IMR-90 (cell line): ENCODE data around the gene PGD. TPM values are rescaled to one million over a fixed set of nuclear protein-coding genes. Genes with fewer than 3 reads are reported as not detected.

Source experiments
- ATAC-seq: fragments of 200-7000 bp; cut with Tn5 transposase; 2 replicates; pipeline ENCODE4 v1.9.1; 2020; ENCODE audit warnings: low read depth, mild to moderate bottlenecking, moderate library complexity
- BruUV-seq: library from RNA; stranded (reverse); fragments of 400-500 nt; replicated peaks from 2 replicates; lab custom pipeline; 2021; lab: Mats Ljungman, UMichigan
- CTCF ChIA-PET: fragments of 300-600 bp; formaldehyde crosslinking; extraction: SDS; loops from one replicate; lab custom pipeline; 2021; ENCODE audit warnings: antibody characterized with exemption; lab: Yijun Ruan, JAX
- POLR2A ChIA-PET: fragments of 300-600 bp; sonication (Branson Sonifier 250); formaldehyde crosslinking; loops from one replicate; lab custom pipeline; 2022; ENCODE audit warnings: antibody characterized with exemption; ENCODE audit not compliant: unreplicated experiment; lab: Charles Lee
- DNase-seq: peaks from one replicate; pipeline ENCODE4 v3.0.0; 2013
- H2AFZ ChIP-seq: replicated peaks from 2 replicates; pipeline ENCODE3; 2013; ENCODE audit warnings: low read length, mild to moderate bottlenecking; ENCODE audit not compliant: poor library complexity
- H2AK5ac ChIP-seq: 2 replicates; pipeline ENCODE4 v1.6.1; 2013; ENCODE audit warnings: low read depth, low read length, inconsistent platforms
- H2AK9ac ChIP-seq: replicated peaks from 2 replicates; pipeline ENCODE3; 2013; ENCODE audit warnings: mild to moderate bottlenecking, low read depth, low read length, moderate library complexity; ENCODE audit not compliant: poor library complexity
- H2BK120ac ChIP-seq: 2 replicates; pipeline ENCODE4 v1.6.1; 2013; ENCODE audit warnings: low read depth, low read length, inconsistent platforms
- H2BK15ac ChIP-seq: 3 replicates; pipeline ENCODE4 v1.6.1; 2013; ENCODE audit warnings: low read depth, low read length, inconsistent platforms
- H2BK20ac ChIP-seq: 2 replicates; pipeline ENCODE4 v1.6.1; 2013; ENCODE audit warnings: low read depth, mild to moderate bottlenecking, inconsistent platforms, low read length, moderate library complexity
- H2BK5ac ChIP-seq: 2 replicates; pipeline ENCODE4 v1.6.1; 2013; ENCODE audit warnings: mild to moderate bottlenecking, low read depth, low read length, inconsistent platforms; ENCODE audit not compliant: poor library complexity, severe bottlenecking
- H3K14ac ChIP-seq: replicated peaks from 2 replicates; pipeline ENCODE4 v1.6.1; 2013; ENCODE audit warnings: low read depth, low read length, inconsistent platforms
- H3K18ac ChIP-seq: 2 replicates; pipeline ENCODE4 v1.6.1; 2013; ENCODE audit warnings: low read depth, low read length, control low read depth
- H3K23ac ChIP-seq: 2 replicates; pipeline ENCODE4 v1.6.1; 2013; ENCODE audit warnings: low read depth, low read length, inconsistent platforms
- H3K27ac ChIP-seq: 2 replicates; pipeline ENCODE4 v1.5.1; 2013; ENCODE audit warnings: mild to moderate bottlenecking, control low read depth, low read length; ENCODE audit not compliant: insufficient read depth
- H3K27me3 ChIP-seq: 2 replicates; pipeline ENCODE4 v1.6.1; 2013; ENCODE audit warnings: low read length; ENCODE audit not compliant: control insufficient read depth, insufficient read depth
- H3K36me3 ChIP-seq: 2 replicates; pipeline ENCODE4 v1.6.1; 2013; ENCODE audit warnings: low read length, mixed read lengths; ENCODE audit not compliant: control insufficient read depth, insufficient read depth
- H3K4ac ChIP-seq: 2 replicates; pipeline ENCODE4 v1.6.1; 2013; ENCODE audit warnings: low read depth, low read length, inconsistent platforms
- H3K4me1 ChIP-seq: 2 replicates; pipeline ENCODE4 v1.6.1; 2013; ENCODE audit warnings: low read length, mixed read lengths; ENCODE audit not compliant: control insufficient read depth, insufficient read depth
- H3K4me2 ChIP-seq: 2 replicates; pipeline ENCODE4 v1.6.1; 2013; ENCODE audit warnings: low read depth, mild to moderate bottlenecking, control low read depth, low read length, moderate library complexity
- H3K4me3 ChIP-seq: 2 replicates; pipeline ENCODE4 v1.5.1; 2013; ENCODE audit warnings: low read depth, mild to moderate bottlenecking, control low read depth, low read length, moderate library complexity; ENCODE audit not compliant: insufficient read depth
- H3K56ac ChIP-seq: 2 replicates; pipeline ENCODE4 v1.6.1; 2013; ENCODE audit warnings: low read length, inconsistent platforms; ENCODE audit not compliant: insufficient read depth; ENCODE audit errors: extremely low read depth
- H3K79me1 ChIP-seq, 2 experiments: 2 replicates each; pipeline ENCODE4 v1.6.1; 2013; ENCODE audit warnings: low read length in 2 of 2, inconsistent platforms in 1 of 2, low read depth in 1 of 2
- H3K9ac ChIP-seq: 2 replicates; pipeline ENCODE4 v1.6.1; 2013; ENCODE audit warnings: low read depth, low read length, control low read depth
- H3K9me1 ChIP-seq: 2 replicates; pipeline ENCODE4 v1.6.1; 2013; ENCODE audit warnings: low read length, inconsistent platforms; ENCODE audit not compliant: insufficient read depth
- H3K9me3 ChIP-seq: 2 replicates; pipeline ENCODE4 v1.6.1; 2013; ENCODE audit warnings: low read length; ENCODE audit not compliant: control insufficient read depth, insufficient read depth
- H4K20me1 ChIP-seq: 2 replicates; pipeline ENCODE4 v1.6.1; 2013; ENCODE audit warnings: low read length, inconsistent platforms; ENCODE audit not compliant: insufficient read depth
- H4K5ac ChIP-seq: 2 replicates; pipeline ENCODE4 v1.6.1; 2013; ENCODE audit warnings: mild to moderate bottlenecking, low read depth, low read length, control low read depth
- H4K8ac ChIP-seq, 2 experiments: 2 replicates each; pipeline ENCODE4 v1.6.1; 2013; ENCODE audit warnings: low read depth in 2 of 2, low read length in 2 of 2, control low read depth in 1 of 2, inconsistent platforms in 1 of 2
- H4K91ac ChIP-seq: 2 replicates; pipeline ENCODE4 v1.6.1; 2013; ENCODE audit warnings: low read depth, low read length, inconsistent platforms; ENCODE audit not compliant: insufficient read depth
- NFE2L2 ChIP-seq: fragments of 150-350 bp; IDR thresholded peaks from 2 replicates; pipeline ENCODE4 v1.6.1; 2016; ENCODE audit warnings: low read depth, mild to moderate bottlenecking, low read length
- WGBS, 2 experiments: methylation state at CpG; one replicate each; pipeline versions ENCODE4 v1.1.5 to v1.1.7; 2013; ENCODE audit warnings: missing lambda C conversion rate in 2 of 2; ENCODE audit not compliant: insufficient read length in 1 of 2; ENCODE audit errors: extremely low coverage in 2 of 2; 5-methylcytosine and 5-hydroxymethylcytosine counted together
- dilution Hi-C: fragments of 300-500 bp; cut with HindIII; formaldehyde crosslinking; loops from one replicate; pipeline ENCODE4 v1.14.3; 2018; ENCODE audit warnings: low sequenced_read_pairs; ENCODE audit not compliant: unreplicated experiment
- in situ Hi-C: fragments of 300-500 bp; cut with MboI; formaldehyde crosslinking; loops from 3 replicates; pipeline ENCODE4 v1.14.3; 2019; ENCODE audit warnings: low sequenced_read_pairs, inconsistent platforms, mixed read lengths
- intact Hi-C: fragments of 100-400 bp; cut with micrococcal nuclease; formaldehyde crosslinking; loops from 2 replicates; pipeline ENCODE4 v1.10.0; 2022
- polyA plus RNA-seq, 3 experiments: library from polyadenylated mRNA; depleted of rRNA; stranded (reverse); fragments of >200 nt; gene quantifications; 2 replicates each; pipeline ENCODE4 v1.2.3, GENCODE V29; 2012; ENCODE audit warnings: low replicate concordance in 1 of 3
- total RNA-seq: library from RNA; depleted of rRNA; stranded (reverse); fragments of >200 nt; gene quantifications from 2 replicates; pipeline ENCODE4 v1.2.3, GENCODE V29; 2012
- TF ChIP-seq, protein P1 (sequence below): fragments of 150-350 bp; IDR thresholded peaks from 2 replicates; pipeline ENCODE4 v1.6.1; 2017; ENCODE audit warnings: mild to moderate bottlenecking, antibody characterized with exemption, low read length, low read depth

PGD gene
- total and polyA plus RNA-seq, 2 of the 4 experiments (the other 2 are of a cell fraction), result 118 to 216 TPM

DNA sequence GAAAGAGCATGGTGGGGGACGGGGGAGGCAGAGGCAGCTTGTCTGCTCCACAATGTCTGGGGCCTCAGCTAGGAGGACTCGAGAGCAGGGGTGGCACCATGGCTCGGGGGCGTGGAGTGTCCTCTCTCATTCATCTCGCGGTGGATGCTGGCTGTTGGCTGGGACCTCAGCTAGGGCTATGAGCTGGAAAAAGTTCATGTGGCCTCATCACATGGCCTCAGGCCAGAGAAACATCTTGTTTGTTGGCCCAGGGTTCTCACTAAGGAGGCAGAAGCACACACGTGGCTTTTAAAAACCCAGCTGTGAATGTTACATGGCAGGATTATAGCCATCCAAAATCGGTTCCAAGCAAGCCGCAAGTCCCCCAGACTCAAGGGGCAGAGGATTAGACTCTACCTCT, 25.2 kb downstream of the PGD start:
- peaks cover 19% of the 10 kb centered on the region for H3K36me3 ChIP-seq
- ChIA-PET CTCF (no interaction called here), POLR2A (no interaction called here)
- BruUV-seq, result no TSS peak
- H3K18ac ChIP-seq, result no peak overlapping the region
- H3K9me3 ChIP-seq, result no peaks in the 10 kb centered on the region
- DNase-seq, result peak; percentile 65
- H3K4me3 ChIP-seq, result no peak overlapping the region
- H4K20me1 ChIP-seq, result no peaks in the 10 kb centered on the region
- no peak overlapping the region for H3K4me2 ChIP-seq
- H2BK20ac ChIP-seq, result no peak overlapping the region
- in situ Hi-C loops, result no loop called here
- H4K5ac ChIP-seq, result no peak overlapping the region
- H2AFZ ChIP-seq, result peak overlapping the region; percentile 33
- no peak overlapping the region for H3K9ac ChIP-seq
- no peak overlapping the region for H3K23ac ChIP-seq
- TF ChIP-seq NFE2L2, result no peak
- TF ChIP-seq, protein P1, sequence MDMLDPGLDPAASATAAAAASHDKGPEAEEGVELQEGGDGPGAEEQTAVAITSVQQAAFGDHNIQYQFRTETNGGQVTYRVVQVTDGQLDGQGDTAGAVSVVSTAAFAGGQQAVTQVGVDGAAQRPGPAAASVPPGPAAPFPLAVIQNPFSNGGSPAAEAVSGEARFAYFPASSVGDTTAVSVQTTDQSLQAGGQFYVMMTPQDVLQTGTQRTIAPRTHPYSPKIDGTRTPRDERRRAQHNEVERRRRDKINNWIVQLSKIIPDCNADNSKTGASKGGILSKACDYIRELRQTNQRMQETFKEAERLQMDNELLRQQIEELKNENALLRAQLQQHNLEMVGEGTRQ, result peak; percentile 52
- dilution Hi-C loops, result no loop called here
- no peak overlapping the region for H2AK9ac ChIP-seq
- no peaks in the 10 kb centered on the region for H3K79me1 ChIP-seq
- no peak overlapping the region for H3K27ac ChIP-seq
- no peak overlapping the region for H4K8ac ChIP-seq
- intact Hi-C loops, result loop anchor here (1.0 to 10.0 kb wide), 2 partner anchors 47 to 389 kb away; partner anchors contain the start of gene UBE4B
- no peaks in the 10 kb centered on the region for H3K9me1 ChIP-seq
- no peak overlapping the region for H2AK5ac ChIP-seq
- no peak overlapping the region for H3K14ac ChIP-seq
- H2BK15ac ChIP-seq, result no peak overlapping the region
- H3K27me3 ChIP-seq, result no peaks in the 10 kb centered on the region
- no peak overlapping the region for H4K91ac ChIP-seq
- H3K4ac ChIP-seq, result no peak overlapping the region
- no peaks in the 10 kb centered on the region; the same call in 1 of the 2 replicates for H3K4me1 ChIP-seq
- H2BK5ac ChIP-seq, result no peak overlapping the region
- H3K56ac ChIP-seq, result no peak overlapping the region
- WGBS, 2 experiments, result 19% methylated on average over 5 of the region's 9 CpGs; no CpG with 5 or more reads in 1 of the 2 experiments
- peak; percentile 65 for ATAC-seq
- no peak overlapping the region for H2BK120ac ChIP-seq
